Measurements from ENCODE around the gene RHOC. TPM values are rescaled to one million over a fixed set of nuclear protein-coding genes. Genes with fewer than 3 reads are reported as not detected.

The RHOC gene
- total RNA-seq, 2 experiments from 2014 or later = 53.7 to 56.8 TPM

DNA sequence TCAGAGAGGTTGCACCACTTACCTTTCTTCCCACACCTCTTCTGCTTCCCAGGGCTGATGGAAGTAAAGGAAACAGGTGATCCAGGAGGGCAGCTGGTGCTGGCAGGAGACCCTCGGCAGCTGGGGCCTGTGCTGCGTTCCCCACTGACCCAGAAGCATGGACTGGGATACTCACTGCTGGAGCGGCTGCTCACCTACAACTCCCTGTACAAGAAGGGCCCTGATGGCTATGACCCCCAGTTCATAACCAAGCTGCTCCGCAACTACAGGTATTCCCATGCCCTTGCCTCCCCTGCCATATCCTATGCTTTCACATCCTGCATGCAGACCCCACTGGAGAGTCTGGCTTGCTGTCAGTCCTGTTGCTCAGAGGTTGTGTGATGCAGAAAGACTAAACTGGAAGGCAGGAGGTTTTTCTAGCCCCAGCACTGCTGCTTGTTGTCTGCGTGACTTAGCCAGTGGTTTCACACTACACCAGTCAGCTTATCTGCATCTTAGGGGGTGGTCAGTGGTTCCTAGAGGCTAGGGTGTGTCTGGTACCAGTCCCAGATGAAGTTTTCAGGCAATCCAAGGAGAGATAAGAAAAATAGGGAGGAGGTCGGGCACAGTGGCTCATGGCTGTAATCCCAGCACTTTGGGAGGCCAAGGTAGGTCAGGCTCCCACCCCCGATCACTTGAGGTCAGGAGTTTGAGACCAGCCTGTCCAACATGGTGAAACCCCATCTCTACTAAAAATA lies 10.2 kb downstream of the RHOC start:
- peaks cover 43% of the 10 kb centered on the region for H3K36me3 Mint-ChIP-seq (ENCODE audit: low read depth)
- no peak overlapping the region for H3K27ac Mint-ChIP-seq
- ChIA-PET POLR2A (no interaction called here), CTCF (interaction anchor here (0.6 to 1.2 kb wide), 2 partner anchors 22 to 34 kb away, joined by 3 read pairs; partner anchors contain the start of gene MOV10)
- peaks cover 26% of the 10 kb centered on the region for H3K4me1 Mint-ChIP-seq
- no peaks in the 10 kb centered on the region for H3K27me3 Mint-ChIP-seq
- no peaks in the 10 kb centered on the region for H3K9me3 Mint-ChIP-seq
- no peak for DNase-seq
- no peak overlapping the region for H3K4me3 Mint-ChIP-seq

- Mint-ChIP-seq H3K27me3 (no peaks in the 10 kb centered on the region), H3K27ac (no peak overlapping the region), H3K9me3 (no peaks in the 10 kb centered on the region), H3K4me3 (no peak overlapping the region), H3K36me3 (ENCODE audit: low read depth) (peaks cover 41% of the 10 kb centered on the region), H3K4me1 (peaks cover 11% of the 10 kb centered on the region)
- POLR2A ChIA-PET = no interaction called here
- no peak for DNase-seq
- CTCF ChIA-PET = no interaction called here
These were observed 11.7 kb downstream of the RHOC start for GRCh38 chr1:112695276-112695675.

GRCh38 chr1:112694363-112694929 lies 12.5 kb downstream of the RHOC start:
- peaks cover 33% of the 10 kb centered on the region for H3K36me3 Mint-ChIP-seq (ENCODE audit: low read depth)
- POLR2A ChIA-PET = no interaction called here
- no peaks in the 10 kb centered on the region for H3K9me3 Mint-ChIP-seq
- DNase-seq = no peak
- H3K27ac Mint-ChIP-seq = no peak overlapping the region
- H3K4me1 Mint-ChIP-seq = peaks cover 3% of the 10 kb centered on the region
- CTCF ChIA-PET = interaction anchor here (0.9 kb wide), 1 partner anchor 15 kb away, joined by 3 read pairs; no protein-coding TSS in a partner anchor
- no peaks in the 10 kb centered on the region for H3K27me3 Mint-ChIP-seq
- H3K4me3 Mint-ChIP-seq = no peak overlapping the region

DNA sequence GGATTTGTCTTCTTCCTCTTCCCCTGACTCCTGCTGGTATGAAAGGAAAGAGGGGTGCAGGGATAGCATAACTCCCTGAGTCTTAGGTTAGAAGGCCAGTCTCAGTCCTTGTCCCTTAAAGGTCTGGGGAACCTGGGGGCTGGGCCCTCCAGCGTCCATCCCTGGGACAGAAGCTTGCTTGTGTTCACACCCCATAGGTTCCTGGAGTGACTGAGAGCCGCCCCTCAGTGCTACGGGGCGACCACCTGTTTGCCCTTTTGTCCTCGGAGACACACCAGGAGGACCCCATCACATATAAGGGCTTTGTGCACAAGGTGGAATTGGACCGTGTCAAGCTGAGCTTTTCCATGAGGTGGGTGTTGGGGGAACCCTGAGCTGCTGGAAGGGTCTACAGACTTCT lies 13.1 kb downstream of the RHOC start:
- Mint-ChIP-seq H3K27ac (no peak overlapping the region), H3K36me3 (ENCODE audit: low read depth) (peaks cover 34% of the 10 kb centered on the region), H3K9me3 (no peaks in the 10 kb centered on the region), H3K4me1 (no peaks in the 10 kb centered on the region), H3K27me3 (no peaks in the 10 kb centered on the region), H3K4me3 (no peak overlapping the region)
- ChIA-PET POLR2A (no interaction called here), CTCF (interaction anchor here (0.9 kb wide), 1 partner anchor 15 kb away, joined by 3 read pairs; no protein-coding TSS in a partner anchor)
- no peak for DNase-seq

DNA sequence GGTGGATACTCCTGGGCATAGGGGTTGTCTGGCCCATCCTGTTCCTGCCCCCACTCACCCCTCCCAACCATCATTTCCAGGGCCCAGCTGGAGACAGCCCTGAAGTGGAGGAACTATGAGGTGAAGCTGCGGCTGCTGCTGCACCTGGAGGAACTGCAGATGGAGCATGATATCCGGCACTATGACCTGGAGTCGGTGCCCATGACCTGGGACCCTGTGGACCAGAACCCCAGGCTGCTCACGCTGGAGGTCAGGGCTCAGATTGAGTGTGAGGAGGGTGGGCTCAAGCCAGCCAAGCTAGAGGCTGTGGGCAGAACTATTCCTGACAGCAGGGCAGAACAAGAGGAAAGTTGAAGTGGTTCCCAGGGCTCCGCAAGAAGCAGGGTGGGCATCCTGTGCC lies 14.2 kb downstream of the RHOC start:
- H3K4me1 Mint-ChIP-seq = no peaks in the 10 kb centered on the region
- no peaks in the 10 kb centered on the region for H3K9me3 Mint-ChIP-seq
- no peak overlapping the region for H3K4me3 Mint-ChIP-seq
- ChIA-PET POLR2A (no interaction called here), CTCF (interaction anchor here (0.6 kb wide), 1 partner anchor 94 kb away, joined by 4 read pairs; no protein-coding TSS in a partner anchor)
- no peak for DNase-seq
- H3K27me3 Mint-ChIP-seq = no peaks in the 10 kb centered on the region
- no peak overlapping the region for H3K27ac Mint-ChIP-seq
- peaks cover 34% of the 10 kb centered on the region for H3K36me3 Mint-ChIP-seq (ENCODE audit: low read depth)

GRCh38 chr1:112689842-112690237 lies 17.1 kb downstream of the RHOC start:
- Mint-ChIP-seq H3K27me3 (no peaks in the 10 kb centered on the region), H3K27ac (no peak overlapping the region), H3K4me3 (no peak overlapping the region), H3K36me3 (ENCODE audit: low read depth) (peaks cover 20% of the 10 kb centered on the region), H3K4me1 (peaks cover 7% of the 10 kb centered on the region), H3K9me3 (no peaks in the 10 kb centered on the region)
- ChIA-PET CTCF (interaction anchor here (1.3 kb wide), 1 partner anchor 15 kb away, joined by 3 read pairs; the partner anchor contains the start of gene MOV10), POLR2A (no interaction called here)
- DNase-seq = no peak

DNA sequence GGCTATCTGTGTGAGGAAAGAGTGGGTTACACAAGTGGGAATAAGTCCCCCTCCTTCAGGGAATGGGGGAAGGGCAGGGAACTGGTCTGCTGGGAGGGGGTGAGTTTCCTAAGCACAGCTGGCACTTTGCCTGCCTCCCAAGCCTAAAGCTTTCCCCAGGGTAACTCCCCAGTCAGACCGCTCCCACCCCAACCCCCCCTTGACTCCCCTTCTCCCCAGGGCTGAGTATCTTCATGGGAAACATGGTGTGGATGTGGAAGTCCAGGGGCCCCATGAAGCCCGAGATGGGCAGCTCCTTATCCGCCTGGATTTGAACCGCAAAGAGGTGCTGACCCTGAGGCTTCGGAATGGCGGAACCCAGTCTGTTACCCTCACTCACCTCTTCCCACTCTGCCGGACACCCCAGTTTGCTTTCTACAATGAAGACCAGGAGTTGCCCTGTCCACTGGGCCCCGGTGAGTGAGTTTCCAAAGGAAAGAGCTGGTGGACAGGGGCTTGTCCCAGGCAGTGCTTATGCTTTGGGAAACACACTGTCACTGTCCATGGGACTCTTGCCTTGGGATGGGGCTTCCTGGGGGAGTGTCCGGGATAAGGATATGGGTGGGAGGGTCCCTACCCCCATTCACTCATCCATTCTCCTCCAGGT lies 17.6 kb downstream of the RHOC start:
- H3K27me3 Mint-ChIP-seq = no peaks in the 10 kb centered on the region
- no peaks in the 10 kb centered on the region for H3K9me3 Mint-ChIP-seq
- H3K4me3 Mint-ChIP-seq = no peak overlapping the region
- POLR2A ChIA-PET = no interaction called here
- no peak for DNase-seq
- no peak overlapping the region for H3K27ac Mint-ChIP-seq
- CTCF ChIA-PET = interaction anchor here (0.9 to 1.3 kb wide), 2 partner anchors 14 to 19 kb away, joined by 3 read pairs; partner anchors contain the start of gene MOV10
- peaks cover 17% of the 10 kb centered on the region for H3K36me3 Mint-ChIP-seq (ENCODE audit: low read depth)
- peaks cover 7% of the 10 kb centered on the region for H3K4me1 Mint-ChIP-seq

DNA sequence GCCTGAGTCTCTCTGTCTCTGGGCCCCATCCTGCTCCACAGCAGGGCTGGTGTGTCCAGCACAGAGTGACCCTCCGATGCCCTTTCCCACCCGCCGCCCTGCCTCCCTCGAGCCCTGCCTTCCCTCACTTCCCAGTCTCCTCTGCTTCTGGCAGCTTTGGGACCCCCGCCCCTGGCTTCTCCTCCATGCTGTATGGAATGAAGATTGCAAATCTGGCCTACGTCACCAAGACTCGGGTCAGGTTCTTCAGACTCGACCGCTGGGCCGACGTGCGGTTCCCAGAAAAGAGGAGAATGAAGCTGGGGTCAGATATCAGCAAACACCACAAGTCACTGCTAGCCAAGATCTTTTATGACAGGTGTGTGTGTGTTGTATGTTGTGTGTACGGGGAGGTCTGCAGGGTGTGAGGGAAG lies 18.1 kb downstream of the RHOC start:
- ChIA-PET CTCF (interaction anchor here (0.8 to 1.3 kb wide), 3 partner anchors 10 to 19 kb away, joined by 3 read pairs; partner anchors contain the start of gene MOV10), POLR2A (no interaction called here)
- Mint-ChIP-seq H3K36me3 (ENCODE audit: low read depth) (peaks cover 17% of the 10 kb centered on the region), H3K27ac (no peak overlapping the region), H3K9me3 (no peaks in the 10 kb centered on the region), H3K4me3 (no peak overlapping the region), H3K27me3 (no peaks in the 10 kb centered on the region), H3K4me1 (peaks cover 7% of the 10 kb centered on the region)
- DNase-seq = no peak

- ChIA-PET POLR2A (no interaction called here), CTCF (interaction anchor here (0.6 to 0.8 kb wide), 2 partner anchors 11 to 352 kb away, joined by 3 to 5 read pairs; no protein-coding TSS in a partner anchor)
- Mint-ChIP-seq H3K27ac (peak overlapping the region; percentile 28), H3K36me3 (ENCODE audit: low read depth) (peaks cover 17% of the 10 kb centered on the region), H3K27me3 (no peaks in the 10 kb centered on the region), H3K4me3 (no peak overlapping the region), H3K9me3 (no peaks in the 10 kb centered on the region), H3K4me1 (peaks cover 7% of the 10 kb centered on the region)
- DNase-seq = no peak
These were observed 19.0 kb downstream of the RHOC start for GRCh38 chr1:112687785-112688496.

DNA sequence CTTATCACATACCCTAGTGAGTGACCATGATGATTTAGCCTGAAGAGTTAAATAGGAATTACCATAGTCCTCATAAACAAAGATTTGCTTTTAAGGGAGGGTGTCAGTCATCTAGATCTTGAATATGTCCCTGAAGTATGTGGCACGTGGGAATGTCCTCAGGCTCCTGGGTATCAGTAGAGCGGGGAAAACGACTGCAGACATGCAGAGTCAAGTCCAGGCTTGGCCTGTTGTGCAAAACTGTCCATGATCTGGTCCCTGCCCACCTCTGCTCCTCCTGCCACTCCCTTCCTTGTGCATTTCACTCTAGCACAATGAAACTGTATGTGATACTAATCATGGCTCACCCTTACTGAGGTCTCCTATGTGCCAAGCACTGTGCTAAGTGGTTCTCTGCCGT lies 19.6 kb downstream of the RHOC start:
- Mint-ChIP-seq H3K27me3 (no peaks in the 10 kb centered on the region), H3K9me3 (no peaks in the 10 kb centered on the region), H3K4me1 (peaks cover 7% of the 10 kb centered on the region), H3K27ac (no peak overlapping the region), H3K36me3 (ENCODE audit: low read depth) (peaks cover 17% of the 10 kb centered on the region), H3K4me3 (no peak overlapping the region)
- CTCF ChIA-PET = no interaction called here
- POLR2A ChIA-PET = no interaction called here
- no peak for DNase-seq

DNA sequence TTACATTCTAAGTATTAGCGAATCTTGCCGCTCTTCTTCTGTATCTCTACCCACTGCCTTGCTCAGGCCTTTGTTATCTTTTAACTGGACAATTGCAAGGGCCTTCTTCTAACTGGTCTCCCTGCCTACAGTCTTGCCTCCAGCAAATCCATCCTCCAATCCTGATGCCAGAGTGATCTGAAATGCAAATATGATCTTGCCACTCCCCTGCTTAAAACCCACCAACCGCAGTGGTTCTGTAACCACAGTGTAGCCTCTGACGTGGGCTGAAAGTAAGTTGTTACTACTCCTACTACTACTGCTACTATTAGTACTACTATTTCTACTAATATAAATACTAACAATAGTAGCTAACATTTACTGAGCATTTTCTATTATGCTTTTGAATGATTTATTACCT lies 20.1 kb downstream of the RHOC start:
- H3K27ac Mint-ChIP-seq = no peak overlapping the region
- CTCF ChIA-PET = interaction anchor here (0.8 to 1.2 kb wide), 2 partner anchors 12 to 37 kb away, joined by 3 read pairs; no protein-coding TSS in a partner anchor

DNA sequence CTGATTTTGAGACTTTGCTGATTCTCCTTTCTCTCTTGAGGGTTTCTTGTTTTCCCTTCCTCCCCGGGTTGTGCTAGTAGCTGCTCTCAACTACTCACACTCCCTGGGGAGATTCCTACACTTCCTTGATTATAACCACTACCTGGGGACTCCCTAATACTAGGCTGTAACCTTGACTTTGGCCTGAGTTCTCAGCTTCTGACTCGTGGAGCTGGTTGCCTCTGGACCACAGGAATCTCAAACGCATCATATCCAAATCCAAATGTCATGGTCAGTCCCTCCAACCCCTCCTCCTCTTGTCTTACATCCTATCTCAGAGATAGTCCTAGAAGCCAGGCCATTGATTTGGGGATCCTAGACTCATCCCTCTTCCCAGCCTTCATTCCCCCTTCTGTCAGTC lies 20.5 kb downstream of the RHOC start:
- H3K4me1 Mint-ChIP-seq = peaks cover 7% of the 10 kb centered on the region
- no peak overlapping the region for H3K4me3 Mint-ChIP-seq
- H3K27ac Mint-ChIP-seq = no peak overlapping the region
- ChIA-PET POLR2A (interaction anchor here (0.6 kb wide), 1 partner anchor 92 kb away, joined by 3 read pairs; no protein-coding TSS in a partner anchor), CTCF (interaction anchor here (0.6 to 1.2 kb wide), 3 partner anchors 13 to 142 kb away, joined by 3 read pairs; no protein-coding TSS in a partner anchor)
- peaks cover 13% of the 10 kb centered on the region for H3K36me3 Mint-ChIP-seq (ENCODE audit: low read depth)
- H3K9me3 Mint-ChIP-seq = no peaks in the 10 kb centered on the region
- no peak for DNase-seq
- no peaks in the 10 kb centered on the region for H3K27me3 Mint-ChIP-seq

More for the DNA sequence above, 20.1 kb downstream of the RHOC start:
- H3K9me3 Mint-ChIP-seq = no peaks in the 10 kb centered on the region
- H3K4me3 Mint-ChIP-seq = no peak overlapping the region
- no peaks in the 10 kb centered on the region for H3K27me3 Mint-ChIP-seq
- H3K4me1 Mint-ChIP-seq = peaks cover 7% of the 10 kb centered on the region
- POLR2A ChIA-PET = no interaction called here
- DNase-seq = no peak
- peaks cover 14% of the 10 kb centered on the region for H3K36me3 Mint-ChIP-seq (ENCODE audit: low read depth)

All from activated CD4-positive, alpha-beta T cell treated with anti-CD3 and anti-CD28 coated beads, Interleukin-2, amount 10 ng/mL, durations not matched to agents 7 days and 5 days (primary cell).